ENCODE results near the gene NFIX.

DNA sequence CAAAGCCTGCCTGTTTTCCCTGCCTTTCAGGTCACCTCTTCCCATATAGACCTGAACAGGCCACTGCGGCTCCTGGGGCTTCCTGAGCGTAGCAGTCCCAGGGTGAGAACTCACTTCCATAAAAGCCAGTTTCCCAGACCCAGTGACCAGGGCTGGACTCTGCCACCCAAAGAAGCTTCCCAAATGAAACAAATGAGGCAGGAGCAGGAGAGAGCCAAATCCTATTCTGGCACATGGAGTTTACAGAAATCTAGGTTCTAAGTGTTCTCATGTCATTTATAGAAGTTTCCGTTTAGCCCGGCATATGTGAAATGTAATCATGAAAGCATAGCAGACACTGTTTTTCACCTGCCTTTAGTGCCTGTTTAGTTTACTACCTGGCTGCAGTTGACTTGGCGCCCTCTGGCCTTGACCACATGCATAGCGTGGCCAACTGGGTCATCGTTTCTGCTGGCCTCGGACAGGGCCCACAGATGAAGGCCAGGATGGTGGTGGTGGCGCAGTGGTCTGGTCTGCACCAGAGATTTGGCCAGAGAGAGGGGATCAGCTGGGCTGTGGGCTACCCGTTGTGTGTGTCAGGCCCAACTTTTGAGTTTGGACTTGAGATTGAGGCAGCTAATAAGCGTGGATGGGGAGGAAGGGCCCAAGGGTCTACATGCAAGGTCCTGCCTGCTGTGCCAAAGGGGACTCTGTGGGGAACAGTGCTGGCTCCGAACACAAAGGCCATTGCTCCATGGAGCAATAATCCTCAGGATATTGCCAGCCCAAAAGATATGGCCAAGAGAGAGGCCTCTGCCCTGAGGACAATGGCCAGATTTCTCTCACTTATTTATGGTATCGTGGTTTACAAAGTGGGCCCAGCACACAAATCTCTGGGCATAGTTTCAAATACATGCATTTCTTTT is 43.3 kb downstream of the NFIX start:
- TF ChIP-seq, protein P1, sequence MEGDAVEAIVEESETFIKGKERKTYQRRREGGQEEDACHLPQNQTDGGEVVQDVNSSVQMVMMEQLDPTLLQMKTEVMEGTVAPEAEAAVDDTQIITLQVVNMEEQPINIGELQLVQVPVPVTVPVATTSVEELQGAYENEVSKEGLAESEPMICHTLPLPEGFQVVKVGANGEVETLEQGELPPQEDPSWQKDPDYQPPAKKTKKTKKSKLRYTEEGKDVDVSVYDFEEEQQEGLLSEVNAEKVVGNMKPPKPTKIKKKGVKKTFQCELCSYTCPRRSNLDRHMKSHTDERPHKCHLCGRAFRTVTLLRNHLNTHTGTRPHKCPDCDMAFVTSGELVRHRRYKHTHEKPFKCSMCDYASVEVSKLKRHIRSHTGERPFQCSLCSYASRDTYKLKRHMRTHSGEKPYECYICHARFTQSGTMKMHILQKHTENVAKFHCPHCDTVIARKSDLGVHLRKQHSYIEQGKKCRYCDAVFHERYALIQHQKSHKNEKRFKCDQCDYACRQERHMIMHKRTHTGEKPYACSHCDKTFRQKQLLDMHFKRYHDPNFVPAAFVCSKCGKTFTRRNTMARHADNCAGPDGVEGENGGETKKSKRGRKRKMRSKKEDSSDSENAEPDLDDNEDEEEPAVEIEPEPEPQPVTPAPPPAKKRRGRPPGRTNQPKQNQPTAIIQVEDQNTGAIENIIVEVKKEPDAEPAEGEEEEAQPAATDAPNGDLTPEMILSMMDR (IDR thresholded peaks at IDR 0.05) = no peak
- no peak for TF ChIP-seq POLR2A (IDR thresholded peaks at IDR 0.05)
